Mononuclear cell (primary cell): ENCODE results near the gene STAC2. TPM values are rescaled to one million over a fixed set of nuclear protein-coding genes. Genes with fewer than 3 reads are reported as not detected.
A peak's percentile ranks its signal among the peaks of the same experiment; 100 is the strongest.

Source experiments
- H3K27me3 ChIP-seq: 2 replicates; pipeline ENCODE4 v1.6.0; 2011; ENCODE audit warnings: low read length, control low read depth; ENCODE audit not compliant: insufficient read depth
- H3K4me1 ChIP-seq: 2 replicates; pipeline ENCODE4 v1.5.1; 2011; ENCODE audit warnings: mild to moderate bottlenecking, low read length, control low read depth; ENCODE audit not compliant: insufficient read depth
- H3K4me3 ChIP-seq: 2 replicates; pipeline ENCODE4 v1.5.1; 2011; ENCODE audit warnings: mild to moderate bottlenecking, low read length, moderate library complexity
- H3K9me3 ChIP-seq: 2 replicates; pipeline ENCODE4 v1.5.1; 2011; ENCODE audit warnings: low read depth, mild to moderate bottlenecking, control low read depth, low read length
- total RNA-seq: library from RNA; depleted of rRNA; stranded (reverse); fragments of >200 nt; gene quantifications from one replicate; pipeline ENCODE4 v1.2.3, GENCODE V29; 2012

STAC2 gene
- total RNA-seq, 1 donor, result not detected

- no peaks in the 10 kb centered on the region for H3K27me3 ChIP-seq
- H3K9me3 ChIP-seq, result no peaks in the 10 kb centered on the region
Measured at GRCh38 chr17:39208136-39208535, 17.6 kb downstream of the STAC2 start.

GRCh38 chr17:39205112-39205526, 20.6 kb downstream of the STAC2 start:
- Histone ChIP-seq H3K9me3 (no peaks in the 10 kb centered on the region), H3K27me3 (no peaks in the 10 kb centered on the region), H3K4me1 (peaks cover 45% of the 10 kb centered on the region), H3K4me3 (no peak overlapping the region)

More at GRCh38 chr17:39208136-39208535, 17.6 kb downstream of the STAC2 start:
- Histone ChIP-seq H3K4me3 (no peak overlapping the region), H3K4me1 (peaks cover 30% of the 10 kb centered on the region)

GRCh38 chr17:39204245-39204644, 21.5 kb downstream of the STAC2 start:
- Histone ChIP-seq H3K27me3 (no peaks in the 10 kb centered on the region), H3K9me3 (no peaks in the 10 kb centered on the region), H3K4me1 (peaks cover 41% of the 10 kb centered on the region), H3K4me3 (no peak overlapping the region)

- Histone ChIP-seq H3K27me3 (no peaks in the 10 kb centered on the region), H3K9me3 (no peaks in the 10 kb centered on the region), H3K4me1 (peaks cover 44% of the 10 kb centered on the region), H3K4me3 (peak overlapping the region; percentile 75)
Measured at GRCh38 chr17:39200957-39201510, 24.7 kb downstream of the STAC2 start.

- peak within 1 kb of the TSS; percentile 75 for H3K4me3 ChIP-seq
- H3K27me3 ChIP-seq, result no peaks in the 10 kb centered on the region
- no peaks in the 10 kb centered on the region for H3K9me3 ChIP-seq
- H3K4me1 ChIP-seq, result peaks cover 50% of the 10 kb centered on the region
Measured at GRCh38 chr17:39200070-39200879, 25.5 kb downstream of the STAC2 start, which contains the start of gene RPL19. Gene RPL19, plus strand, starts transcription at chr17:39200283. Its CDS starts 62 bp downstream, at chr17:39200345.

GRCh38 chr17:39199820-39200069, 26.0 kb downstream of the STAC2 start:
- H3K27me3 ChIP-seq, result no peaks in the 10 kb centered on the region
- H3K4me3 ChIP-seq, result peak overlapping the region; percentile 75
- peaks cover 50% of the 10 kb centered on the region for H3K4me1 ChIP-seq
- H3K9me3 ChIP-seq, result no peaks in the 10 kb centered on the region

GRCh38 chr17:39198186-39198566, 27.6 kb downstream of the STAC2 start:
- Histone ChIP-seq H3K27me3 (no peaks in the 10 kb centered on the region), H3K4me1 (peaks cover 50% of the 10 kb centered on the region), H3K9me3 (no peaks in the 10 kb centered on the region), H3K4me3 (no peak overlapping the region)

- H3K27me3 ChIP-seq, result no peaks in the 10 kb centered on the region
- H3K4me3 ChIP-seq, result peak within 1 kb of the TSS; percentile 52
- H3K9me3 ChIP-seq, result no peaks in the 10 kb centered on the region
- peaks cover 50% of the 10 kb centered on the region for H3K4me1 ChIP-seq
Measured at GRCh38 chr17:39197380-39198185, 28.2 kb downstream of the STAC2 start, which contains the start of gene CACNB1. Gene CACNB1, minus strand, starts transcription at chr17:39197669. Its CDS starts 174 bp downstream, at chr17:39197495.

- Histone ChIP-seq H3K9me3 (no peaks in the 10 kb centered on the region), H3K4me1 (peaks cover 45% of the 10 kb centered on the region), H3K27me3 (no peaks in the 10 kb centered on the region), H3K4me3 (peak overlapping the region; percentile 52)
Measured at GRCh38 chr17:39196808-39197291, 28.9 kb downstream of the STAC2 start.

GRCh38 chr17:39196241-39196807, 29.4 kb downstream of the STAC2 start:
- H3K9me3 ChIP-seq, result no peaks in the 10 kb centered on the region
- H3K4me1 ChIP-seq, result peaks cover 40% of the 10 kb centered on the region
- H3K4me3 ChIP-seq, result no peak overlapping the region
- H3K27me3 ChIP-seq, result no peaks in the 10 kb centered on the region

GRCh38 chr17:39195568-39196160, 30.1 kb downstream of the STAC2 start:
- H3K9me3 ChIP-seq, result no peaks in the 10 kb centered on the region
- no peak overlapping the region for H3K4me3 ChIP-seq
- no peaks in the 10 kb centered on the region for H3K27me3 ChIP-seq
- H3K4me1 ChIP-seq, result peaks cover 33% of the 10 kb centered on the region

- Histone ChIP-seq H3K4me3 (no peak overlapping the region), H3K4me1 (peaks cover 31% of the 10 kb centered on the region)
Measured at GRCh38 chr17:39194985-39195524, 30.7 kb downstream of the STAC2 start.

GRCh38 chr17:39194089-39194984, 31.4 kb downstream of the STAC2 start:
- H3K4me1 ChIP-seq, result peaks cover 27% of the 10 kb centered on the region
- no peaks in the 10 kb centered on the region for H3K27me3 ChIP-seq
- H3K4me3 ChIP-seq, result no peak overlapping the region
- H3K9me3 ChIP-seq, result no peaks in the 10 kb centered on the region

More at GRCh38 chr17:39194985-39195524, 30.7 kb downstream of the STAC2 start:
- H3K9me3 ChIP-seq, result no peaks in the 10 kb centered on the region
- no peaks in the 10 kb centered on the region for H3K27me3 ChIP-seq
